K562 (cell line): ENCODE measurements around the gene PLS1. TPM values are rescaled to one million over a fixed set of nuclear protein-coding genes. Genes with fewer than 3 reads are reported as not detected.

ENCODE experiments used
- BRD4 ChIP-seq: fragments of 200-600 bp; sonication (generic); IDR thresholded peaks from 2 replicates; pipeline ENCODE4 v1.6.1; 2017; ENCODE audit warnings: inconsistent platforms
- FOXJ2 ChIP-seq: fragments of 200-800 bp; sonication (Bioruptor generic); IDR thresholded peaks from 2 replicates; pipeline ENCODE4 v1.6.1; 2016; ENCODE audit warnings: missing genetic modification characterization, missing compliant biosample characterization
- MCM5 ChIP-seq: fragments of 450-650 bp; IDR thresholded peaks from 2 replicates; pipeline ENCODE4 v1.6.1; 2016; ENCODE audit warnings: low read depth
- TOE1 ChIP-seq, 2 experiments: fragments of 450-650 bp in 1 of 2; sonication (generic) in 1 of 2; formaldehyde crosslinking in 1 of 2; IDR thresholded peaks; 2 replicates each; pipeline versions ENCODE4 v1.7.1 to v1.8.0; 2016 to 2022; ENCODE audit warnings: borderline replicate concordance in 2 of 2, mild to moderate bottlenecking in 2 of 2, antibody characterized with exemption in 1 of 2, inconsistent platforms in 1 of 2, low read depth in 1 of 2, missing genetic modification reagents in 1 of 2, moderate library complexity in 1 of 2
- TRIM24 ChIP-seq, 2 experiments: fragments of 450-650 bp; IDR thresholded peaks; 2 replicates each; pipeline ENCODE4 v1.6.1; 2016
- U2AF1 ChIP-seq: fragments of 200-400 bp; formaldehyde crosslinking; optimal IDR thresholded peaks from 2 replicates; pipeline ENCODE3; 2017; ENCODE audit warnings: mild to moderate bottlenecking, low read depth, low read length, moderate library complexity
- ZNF239 ChIP-seq: fragments of 250-450 bp; sonication (Bioruptor Pico); IDR thresholded peaks from 2 replicates; pipeline ENCODE4 v1.4.0; 2020; ENCODE audit warnings: mild to moderate bottlenecking
- polyA plus RNA-seq, 8 experiments: library from polyadenylated mRNA; depleted of rRNA in 4 of 8; stranded (reverse) in 5 of 8; unstranded in 3 of 8; fragments of >200 nt; fragmentation: Nextera tagmentation in 2 of 8; fragmentation: Illumina TruSeq in 1 of 8; extraction: Ambion mirVana in 2 of 8; extraction: Trizol in 1 of 8; gene quantifications; 2 replicates each; pipeline versions ENCODE4 v1.2.1 to v1.2.3, GENCODE V29; 2011 to 2014; ENCODE audit warnings: inconsistent platforms in 1 of 8, missing spikeins in 1 of 8
- total RNA-seq, 7 experiments: library from RNA; depleted of rRNA in 6 of 7; stranded (reverse); fragments of >200 nt in 6 of 7; fragmentation: Illumina TruSeq in 2 of 7; extraction: Trizol in 2 of 7; gene quantifications; 2 replicates each; pipeline versions ENCODE4 v1.2.1 to v1.2.3, GENCODE V29; 2011 to 2021; ENCODE audit warnings: low replicate concordance in 1 of 7
- TF ChIP-seq, protein P1 (sequence below): fragments of 150-350 bp; IDR thresholded peaks from 2 replicates; pipeline ENCODE4 v1.6.1; 2014; ENCODE audit warnings: low read depth, mild to moderate bottlenecking, low read length, borderline replicate concordance
- TF ChIP-seq, protein P2 (sequence below): IDR thresholded peaks from 3 replicates; pipeline ENCODE4 v1.6.1; 2011; ENCODE audit warnings: borderline replicate concordance, mild to moderate bottlenecking, moderate library complexity; ENCODE audit not compliant: insufficient read length; ENCODE audit errors: extremely low read depth
- TF ChIP-seq, protein P3 (sequence below): sonication (generic); formaldehyde crosslinking; IDR thresholded peaks from 2 replicates; pipeline ENCODE4 v1.8.0; 2022; ENCODE audit warnings: missing genetic modification reagents, mild to moderate bottlenecking, moderate library complexity, borderline replicate concordance
- TF ChIP-seq, protein P4 (sequence below): fragments of 250-450 bp; sonication (Bioruptor Pico); IDR thresholded peaks from 2 replicates; pipeline ENCODE4 v1.9.0; 2021; ENCODE audit warnings: mild to moderate bottlenecking
- TF ChIP-seq, protein P5 (sequence below): fragments of 250-450 bp; sonication (Bioruptor Pico); IDR thresholded peaks from 2 replicates; pipeline ENCODE4 v1.4.0; 2020

Gene PLS1
- total and polyA plus RNA-seq, 9 of the 15 experiments (the other 6 are each of a cell fraction or from before 2014, with no cell fraction given), result 6.1 to 21.3 (median 13.0) TPM

DNA sequence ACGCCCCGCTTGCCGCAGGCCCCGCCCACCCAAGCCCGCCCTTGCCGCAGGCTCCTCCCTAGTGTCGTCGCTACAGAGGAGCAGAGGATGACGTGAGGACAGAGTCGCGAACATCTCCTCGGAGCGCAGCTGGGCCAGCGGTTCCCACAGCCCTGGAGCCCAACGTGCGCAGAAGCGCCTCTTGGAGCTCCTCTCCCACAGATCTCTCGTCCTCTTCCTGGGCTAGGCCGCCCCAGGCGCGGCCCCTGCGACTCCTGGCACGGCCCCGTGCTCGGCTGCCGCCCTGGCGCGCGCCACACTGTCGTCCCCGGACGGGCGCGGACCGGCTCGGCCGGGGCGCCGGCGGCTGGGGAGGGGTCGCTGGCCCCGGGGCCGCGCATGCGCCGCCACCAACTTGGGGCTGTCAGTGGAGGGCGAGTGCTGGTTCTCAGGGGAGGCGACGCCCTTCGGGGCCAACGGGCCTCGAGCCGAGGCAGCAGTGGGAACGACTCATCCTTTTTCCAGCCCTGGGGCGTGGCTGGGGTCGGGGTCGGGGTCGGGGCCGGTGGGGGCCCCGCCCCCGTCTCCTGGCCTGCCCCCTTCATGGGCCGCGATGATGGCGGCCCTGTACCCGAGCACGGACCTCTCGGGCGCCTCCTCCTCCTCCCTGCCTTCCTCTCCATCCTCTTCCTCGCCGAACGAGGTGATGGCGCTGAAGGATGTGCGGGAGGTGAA, 127.9 kb downstream of the PLS1 start, which contains the start of gene TRPC1 (continued):
- TF ChIP-seq, protein P1, sequence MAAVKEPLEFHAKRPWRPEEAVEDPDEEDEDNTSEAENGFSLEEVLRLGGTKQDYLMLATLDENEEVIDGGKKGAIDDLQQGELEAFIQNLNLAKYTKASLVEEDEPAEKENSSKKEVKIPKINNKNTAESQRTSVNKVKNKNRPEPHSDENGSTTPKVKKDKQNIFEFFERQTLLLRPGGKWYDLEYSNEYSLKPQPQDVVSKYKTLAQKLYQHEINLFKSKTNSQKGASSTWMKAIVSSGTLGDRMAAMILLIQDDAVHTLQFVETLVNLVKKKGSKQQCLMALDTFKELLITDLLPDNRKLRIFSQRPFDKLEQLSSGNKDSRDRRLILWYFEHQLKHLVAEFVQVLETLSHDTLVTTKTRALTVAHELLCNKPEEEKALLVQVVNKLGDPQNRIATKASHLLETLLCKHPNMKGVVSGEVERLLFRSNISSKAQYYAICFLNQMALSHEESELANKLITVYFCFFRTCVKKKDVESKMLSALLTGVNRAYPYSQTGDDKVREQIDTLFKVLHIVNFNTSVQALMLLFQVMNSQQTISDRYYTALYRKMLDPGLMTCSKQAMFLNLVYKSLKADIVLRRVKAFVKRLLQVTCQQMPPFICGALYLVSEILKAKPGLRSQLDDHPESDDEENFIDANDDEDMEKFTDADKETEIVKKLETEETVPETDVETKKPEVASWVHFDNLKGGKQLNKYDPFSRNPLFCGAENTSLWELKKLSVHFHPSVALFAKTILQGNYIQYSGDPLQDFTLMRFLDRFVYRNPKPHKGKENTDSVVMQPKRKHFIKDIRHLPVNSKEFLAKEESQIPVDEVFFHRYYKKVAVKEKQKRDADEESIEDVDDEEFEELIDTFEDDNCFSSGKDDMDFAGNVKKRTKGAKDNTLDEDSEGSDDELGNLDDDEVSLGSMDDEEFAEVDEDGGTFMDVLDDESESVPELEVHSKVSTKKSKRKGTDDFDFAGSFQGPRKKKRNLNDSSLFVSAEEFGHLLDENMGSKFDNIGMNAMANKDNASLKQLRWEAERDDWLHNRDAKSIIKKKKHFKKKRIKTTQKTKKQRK, result no peak
- TF ChIP-seq, protein P2, sequence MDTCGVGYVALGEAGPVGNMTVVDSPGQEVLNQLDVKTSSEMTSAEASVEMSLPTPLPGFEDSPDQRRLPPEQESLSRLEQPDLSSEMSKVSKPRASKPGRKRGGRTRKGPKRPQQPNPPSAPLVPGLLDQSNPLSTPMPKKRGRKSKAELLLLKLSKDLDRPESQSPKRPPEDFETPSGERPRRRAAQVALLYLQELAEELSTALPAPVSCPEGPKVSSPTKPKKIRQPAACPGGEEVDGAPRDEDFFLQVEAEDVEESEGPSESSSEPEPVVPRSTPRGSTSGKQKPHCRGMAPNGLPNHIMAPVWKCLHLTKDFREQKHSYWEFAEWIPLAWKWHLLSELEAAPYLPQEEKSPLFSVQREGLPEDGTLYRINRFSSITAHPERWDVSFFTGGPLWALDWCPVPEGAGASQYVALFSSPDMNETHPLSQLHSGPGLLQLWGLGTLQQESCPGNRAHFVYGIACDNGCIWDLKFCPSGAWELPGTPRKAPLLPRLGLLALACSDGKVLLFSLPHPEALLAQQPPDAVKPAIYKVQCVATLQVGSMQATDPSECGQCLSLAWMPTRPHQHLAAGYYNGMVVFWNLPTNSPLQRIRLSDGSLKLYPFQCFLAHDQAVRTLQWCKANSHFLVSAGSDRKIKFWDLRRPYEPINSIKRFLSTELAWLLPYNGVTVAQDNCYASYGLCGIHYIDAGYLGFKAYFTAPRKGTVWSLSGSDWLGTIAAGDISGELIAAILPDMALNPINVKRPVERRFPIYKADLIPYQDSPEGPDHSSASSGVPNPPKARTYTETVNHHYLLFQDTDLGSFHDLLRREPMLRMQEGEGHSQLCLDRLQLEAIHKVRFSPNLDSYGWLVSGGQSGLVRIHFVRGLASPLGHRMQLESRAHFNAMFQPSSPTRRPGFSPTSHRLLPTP, result no peak
- TF ChIP-seq MCM5 (no peak), BRD4 (no peak), FOXJ2 (tag) (no peak), TRIM24 (IDR thresholded peaks at IDR 0.05) (no peak), U2AF1 (no peak), ZNF239 (CRISPR knock-in tag) (no peak), TOE1 (IDR thresholded peaks at IDR 0.05; ENCODE audit: borderline replicate concordance) (no peak), TOE1 (CRISPR knock-in tag; IDR thresholded peaks at IDR 0.05; ENCODE audit: borderline replicate concordance, low read depth) (no peak)
- TF ChIP-seq, protein P3, sequence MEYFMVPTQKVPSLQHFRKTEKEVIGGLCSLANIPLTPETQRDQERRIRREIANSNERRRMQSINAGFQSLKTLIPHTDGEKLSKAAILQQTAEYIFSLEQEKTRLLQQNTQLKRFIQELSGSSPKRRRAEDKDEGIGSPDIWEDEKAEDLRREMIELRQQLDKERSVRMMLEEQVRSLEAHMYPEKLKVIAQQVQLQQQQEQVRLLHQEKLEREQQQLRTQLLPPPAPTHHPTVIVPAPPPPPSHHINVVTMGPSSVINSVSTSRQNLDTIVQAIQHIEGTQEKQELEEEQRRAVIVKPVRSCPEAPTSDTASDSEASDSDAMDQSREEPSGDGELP (CRISPR knock-in tag), result peak; percentile 74
- TF ChIP-seq, protein P4, sequence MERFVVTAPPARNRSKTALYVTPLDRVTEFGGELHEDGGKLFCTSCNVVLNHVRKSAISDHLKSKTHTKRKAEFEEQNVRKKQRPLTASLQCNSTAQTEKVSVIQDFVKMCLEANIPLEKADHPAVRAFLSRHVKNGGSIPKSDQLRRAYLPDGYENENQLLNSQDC, result no peak
- TF ChIP-seq, protein P5, sequence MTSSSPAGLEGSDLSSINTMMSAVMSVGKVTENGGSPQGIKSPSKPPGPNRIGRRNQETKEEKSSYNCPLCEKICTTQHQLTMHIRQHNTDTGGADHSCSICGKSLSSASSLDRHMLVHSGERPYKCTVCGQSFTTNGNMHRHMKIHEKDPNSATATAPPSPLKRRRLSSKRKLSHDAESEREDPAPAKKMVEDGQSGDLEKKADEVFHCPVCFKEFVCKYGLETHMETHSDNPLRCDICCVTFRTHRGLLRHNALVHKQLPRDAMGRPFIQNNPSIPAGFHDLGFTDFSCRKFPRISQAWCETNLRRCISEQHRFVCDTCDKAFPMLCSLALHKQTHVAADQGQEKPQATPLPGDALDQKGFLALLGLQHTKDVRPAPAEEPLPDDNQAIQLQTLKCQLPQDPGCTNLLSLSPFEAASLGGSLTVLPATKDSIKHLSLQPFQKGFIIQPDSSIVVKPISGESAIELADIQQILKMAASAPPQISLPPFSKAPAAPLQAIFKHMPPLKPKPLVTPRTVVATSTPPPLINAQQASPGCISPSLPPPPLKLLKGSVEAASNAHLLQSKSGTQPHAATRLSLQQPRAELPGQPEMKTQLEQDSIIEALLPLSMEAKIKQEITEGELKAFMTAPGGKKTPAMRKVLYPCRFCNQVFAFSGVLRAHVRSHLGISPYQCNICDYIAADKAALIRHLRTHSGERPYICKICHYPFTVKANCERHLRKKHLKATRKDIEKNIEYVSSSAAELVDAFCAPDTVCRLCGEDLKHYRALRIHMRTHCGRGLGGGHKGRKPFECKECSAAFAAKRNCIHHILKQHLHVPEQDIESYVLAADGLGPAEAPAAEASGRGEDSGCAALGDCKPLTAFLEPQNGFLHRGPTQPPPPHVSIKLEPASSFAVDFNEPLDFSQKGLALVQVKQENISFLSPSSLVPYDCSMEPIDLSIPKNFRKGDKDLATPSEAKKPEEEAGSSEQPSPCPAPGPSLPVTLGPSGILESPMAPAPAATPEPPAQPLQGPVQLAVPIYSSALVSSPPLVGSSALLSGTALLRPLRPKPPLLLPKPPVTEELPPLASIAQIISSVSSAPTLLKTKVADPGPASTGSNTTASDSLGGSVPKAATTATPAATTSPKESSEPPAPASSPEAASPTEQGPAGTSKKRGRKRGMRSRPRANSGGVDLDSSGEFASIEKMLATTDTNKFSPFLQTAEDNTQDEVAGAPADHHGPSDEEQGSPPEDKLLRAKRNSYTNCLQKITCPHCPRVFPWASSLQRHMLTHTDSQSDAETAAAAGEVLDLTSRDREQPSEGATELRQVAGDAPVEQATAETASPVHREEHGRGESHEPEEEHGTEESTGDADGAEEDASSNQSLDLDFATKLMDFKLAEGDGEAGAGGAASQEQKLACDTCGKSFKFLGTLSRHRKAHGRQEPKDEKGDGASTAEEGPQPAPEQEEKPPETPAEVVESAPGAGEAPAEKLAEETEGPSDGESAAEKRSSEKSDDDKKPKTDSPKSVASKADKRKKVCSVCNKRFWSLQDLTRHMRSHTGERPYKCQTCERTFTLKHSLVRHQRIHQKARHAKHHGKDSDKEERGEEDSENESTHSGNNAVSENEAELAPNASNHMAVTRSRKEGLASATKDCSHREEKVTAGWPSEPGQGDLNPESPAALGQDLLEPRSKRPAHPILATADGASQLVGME (CRISPR knock-in tag), result peak; percentile 78; the same call in 1 of the 2 replicates
